Stomach smooth muscle (tissue), 2 donors: ENCODE results near the gene KDELR1.
"Not testable (repeated sequence)": the region's sequence is repeated elsewhere in the genome, so short reads cannot be mapped to it uniquely, and the experiment has no call there.

ENCODE experiments used
- H3K27ac ChIP-seq: one replicate; pipeline ENCODE4 v1.7.0; 2013; ENCODE audit warnings: mild to moderate bottlenecking, low read length, inconsistent platforms
- H3K27me3 ChIP-seq, 2 donors: one replicate each; pipeline ENCODE4 v1.7.0; 2013; ENCODE audit warnings: low read length in 2 of 2; ENCODE audit not compliant: insufficient read depth in 2 of 2, control insufficient read depth in 1 of 2
- H3K36me3 ChIP-seq, 2 donors: one replicate each; pipeline ENCODE4 v1.7.0; 2013; ENCODE audit warnings: low read length in 2 of 2; ENCODE audit not compliant: control insufficient read depth in 2 of 2, insufficient read depth in 2 of 2
- H3K4me1 ChIP-seq: one replicate; pipeline ENCODE4 v1.7.0; 2013; ENCODE audit warnings: low read length; ENCODE audit not compliant: control insufficient read depth, insufficient read depth
- H3K4me3 ChIP-seq, 2 donors: one replicate each; pipeline ENCODE4 v1.7.0; 2013; ENCODE audit warnings: low read length in 2 of 2
- H3K9ac ChIP-seq, 2 donors: one replicate each; pipeline ENCODE4 v1.7.0; 2013; ENCODE audit warnings: low read length in 2 of 2, mild to moderate bottlenecking in 1 of 2
- H3K9me3 ChIP-seq, 2 donors: one replicate each; pipeline ENCODE4 v1.7.0; 2013; ENCODE audit warnings: low read length in 2 of 2; ENCODE audit not compliant: control insufficient read depth in 2 of 2
- donor health status: healthy.
- donor health status: Pancreatic carcinoma.

KDELR1 gene

DNA sequence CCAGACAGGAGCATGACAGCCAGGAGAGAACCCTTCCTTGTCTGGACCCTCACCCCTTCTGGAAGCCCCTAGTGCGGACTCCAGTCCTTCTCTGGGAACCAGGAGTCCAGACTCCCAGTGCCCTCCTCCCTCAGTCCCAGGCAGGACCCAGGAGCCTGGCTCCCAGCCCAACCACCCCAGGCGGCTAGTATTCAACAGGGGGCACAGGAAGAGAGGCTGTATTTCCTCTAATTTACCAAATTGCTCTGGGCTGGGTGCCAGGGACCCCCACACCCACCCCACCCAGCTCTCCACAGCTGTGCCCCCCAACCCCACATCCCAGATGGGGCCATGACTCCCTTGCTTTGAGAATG is 5.4 kb upstream of the KDELR1 start:
- Histone ChIP-seq H3K27me3 (peaks cover 53 to 58% of the 10 kb centered on the region in 2 donors), H3K27ac (no peak overlapping the region), H3K4me1 (peaks cover 20% of the 10 kb centered on the region), H3K36me3 (no peaks in the 10 kb centered on the region), H3K4me3 (no peak overlapping the region), H3K9me3 (no peaks in the 10 kb centered on the region), H3K9ac (no peak overlapping the region)

DNA sequence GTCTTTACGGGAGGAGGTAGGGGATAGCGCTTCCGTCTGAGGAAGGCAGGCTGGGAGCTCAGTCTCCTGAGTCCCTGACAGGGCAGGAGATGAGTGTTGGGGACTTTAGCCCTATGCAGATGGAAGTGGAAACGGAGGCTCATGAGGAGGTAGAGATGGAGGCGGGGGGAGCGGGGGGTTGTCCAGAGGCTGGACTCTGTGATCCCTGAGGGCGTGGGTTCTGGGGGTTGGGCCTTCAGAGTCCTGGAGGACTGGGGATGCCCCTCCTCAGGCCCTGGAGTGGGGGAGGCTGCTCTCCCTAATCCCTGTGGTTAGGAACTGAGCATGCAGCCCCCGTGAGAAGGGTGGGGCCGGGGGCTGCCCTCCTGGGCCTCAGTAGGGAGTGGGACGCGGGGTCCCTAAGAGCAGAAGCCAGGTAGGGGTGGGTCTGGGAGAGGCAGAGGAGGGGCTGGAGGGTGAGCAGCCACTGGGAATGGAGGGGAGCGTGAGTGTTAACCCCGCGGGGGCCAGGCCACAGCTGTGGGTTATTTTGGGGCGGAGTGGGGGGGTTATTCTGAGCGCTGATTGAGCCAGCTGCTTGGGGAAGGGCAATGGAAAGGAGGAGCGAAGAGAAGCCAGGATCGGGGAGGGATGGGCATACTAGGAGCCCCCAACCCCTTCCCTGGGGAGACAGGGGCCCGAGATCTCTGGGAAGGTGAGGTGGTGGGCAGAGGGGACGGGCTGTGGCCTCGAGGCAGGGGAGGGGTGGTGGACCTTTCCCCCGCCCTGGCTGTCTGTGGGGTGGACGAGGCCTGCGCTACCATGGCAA is 4.9 kb upstream of the KDELR1 start:
- H3K4me3 ChIP-seq: no peak overlapping the region
- no peaks in the 10 kb centered on the region for H3K9me3 ChIP-seq
- no peaks in the 10 kb centered on the region for H3K36me3 ChIP-seq
- peaks cover 53 to 58% of the 10 kb centered on the region in 2 donors for H3K27me3 ChIP-seq
- no peak overlapping the region for H3K9ac ChIP-seq
- no peak overlapping the region for H3K27ac ChIP-seq
- H3K4me1 ChIP-seq: peaks cover 24% of the 10 kb centered on the region

DNA sequence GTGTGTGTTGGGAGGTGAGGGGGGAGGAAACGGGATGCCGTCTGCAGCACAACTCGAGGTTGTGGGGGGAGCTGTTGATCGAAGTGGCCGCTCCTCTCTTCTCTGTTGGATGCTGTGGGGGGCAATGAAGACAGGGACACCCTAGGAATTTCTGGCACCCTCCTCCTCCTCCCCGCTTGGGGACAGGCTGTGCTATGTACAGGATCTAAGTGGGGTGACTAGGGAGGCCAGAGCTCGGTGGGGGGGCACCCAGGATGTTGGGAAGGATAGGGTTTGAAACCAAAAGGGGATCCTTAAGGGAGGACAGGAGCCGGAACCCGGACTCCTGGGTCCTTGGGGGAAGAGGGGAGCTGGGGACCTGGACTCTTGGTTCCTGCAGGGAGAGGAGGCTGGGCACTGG is 4.1 kb upstream of the KDELR1 start:
- Histone ChIP-seq H3K36me3 (no peaks in the 10 kb centered on the region), H3K27me3 (peaks cover 53 to 58% of the 10 kb centered on the region in 2 donors), H3K9ac (no peak overlapping the region)

DNA sequence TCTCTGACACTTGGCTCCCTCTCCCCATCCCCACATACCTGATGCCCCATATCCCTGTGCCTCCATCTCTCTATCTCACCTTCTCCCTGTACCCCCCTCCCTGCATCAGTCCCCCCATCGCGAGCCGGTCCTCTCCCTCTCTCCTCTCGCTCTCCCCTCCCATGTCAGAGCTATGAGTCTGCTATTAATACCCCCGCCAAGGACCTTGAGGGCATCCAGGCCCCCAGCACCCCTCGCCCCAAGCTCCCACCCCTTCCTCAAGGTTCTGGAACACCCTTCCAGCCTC is 3.8 kb upstream of the KDELR1 start:
- Histone ChIP-seq H3K27ac (no peak overlapping the region), H3K4me1 (peaks cover 25% of the 10 kb centered on the region), H3K9ac (no peak overlapping the region), H3K4me3 (no peak overlapping the region), H3K36me3 (no peaks in the 10 kb centered on the region), H3K9me3 (no peaks in the 10 kb centered on the region), H3K27me3 (peaks cover 53 to 58% of the 10 kb centered on the region in 2 donors)

More for the DNA sequence above, 4.1 kb upstream of the KDELR1 start:
- no peaks in the 10 kb centered on the region for H3K9me3 ChIP-seq
- no peak overlapping the region for H3K4me3 ChIP-seq
- no peak overlapping the region for H3K27ac ChIP-seq
- H3K4me1 ChIP-seq: peaks cover 25% of the 10 kb centered on the region

DNA sequence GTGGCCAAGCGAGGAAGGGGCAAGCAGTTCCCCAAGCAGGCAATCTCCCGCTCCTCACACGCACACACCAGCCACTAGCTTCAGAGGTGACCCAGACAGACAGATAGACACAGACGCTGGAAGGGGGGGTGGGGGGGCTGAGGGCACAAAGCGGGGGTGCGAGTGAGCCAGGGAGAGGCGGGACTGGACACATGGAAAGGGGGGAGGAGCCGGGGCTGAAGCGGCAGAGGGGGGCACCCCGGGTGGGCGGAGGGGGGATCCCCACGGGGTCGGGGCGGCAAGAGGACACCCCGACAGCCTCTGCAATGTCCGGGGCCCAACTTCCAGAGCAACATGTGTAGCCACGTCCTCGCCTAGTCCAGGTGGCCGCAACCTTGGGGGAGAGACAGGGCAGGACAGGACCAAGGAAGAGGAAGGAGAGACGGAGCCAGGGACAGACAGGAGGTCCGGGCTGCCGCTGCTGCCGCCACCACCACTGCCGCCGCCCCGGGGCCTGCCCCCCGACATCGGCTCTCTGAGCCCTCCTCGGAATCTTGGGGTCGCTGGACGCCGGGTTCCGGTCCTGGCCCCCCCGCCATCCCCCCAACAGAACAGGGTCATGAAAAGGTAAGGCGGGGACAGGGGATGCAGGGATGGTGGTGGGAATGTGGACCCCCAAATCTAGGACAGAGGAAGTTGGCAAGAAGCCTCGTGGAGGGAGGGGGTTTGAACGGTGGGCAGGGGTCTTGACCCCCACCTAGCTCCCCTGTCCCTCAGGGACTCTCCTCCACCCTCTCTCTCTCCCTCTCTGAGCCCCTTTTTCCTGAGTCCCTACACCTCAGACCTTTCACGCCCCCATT is 3.2 kb upstream of the KDELR1 start:
- peaks cover 51 to 58% of the 10 kb centered on the region in 2 donors for H3K27me3 ChIP-seq
- H3K4me3 ChIP-seq: peak overlapping the region in 1 of 2 donors; percentile 4

DNA sequence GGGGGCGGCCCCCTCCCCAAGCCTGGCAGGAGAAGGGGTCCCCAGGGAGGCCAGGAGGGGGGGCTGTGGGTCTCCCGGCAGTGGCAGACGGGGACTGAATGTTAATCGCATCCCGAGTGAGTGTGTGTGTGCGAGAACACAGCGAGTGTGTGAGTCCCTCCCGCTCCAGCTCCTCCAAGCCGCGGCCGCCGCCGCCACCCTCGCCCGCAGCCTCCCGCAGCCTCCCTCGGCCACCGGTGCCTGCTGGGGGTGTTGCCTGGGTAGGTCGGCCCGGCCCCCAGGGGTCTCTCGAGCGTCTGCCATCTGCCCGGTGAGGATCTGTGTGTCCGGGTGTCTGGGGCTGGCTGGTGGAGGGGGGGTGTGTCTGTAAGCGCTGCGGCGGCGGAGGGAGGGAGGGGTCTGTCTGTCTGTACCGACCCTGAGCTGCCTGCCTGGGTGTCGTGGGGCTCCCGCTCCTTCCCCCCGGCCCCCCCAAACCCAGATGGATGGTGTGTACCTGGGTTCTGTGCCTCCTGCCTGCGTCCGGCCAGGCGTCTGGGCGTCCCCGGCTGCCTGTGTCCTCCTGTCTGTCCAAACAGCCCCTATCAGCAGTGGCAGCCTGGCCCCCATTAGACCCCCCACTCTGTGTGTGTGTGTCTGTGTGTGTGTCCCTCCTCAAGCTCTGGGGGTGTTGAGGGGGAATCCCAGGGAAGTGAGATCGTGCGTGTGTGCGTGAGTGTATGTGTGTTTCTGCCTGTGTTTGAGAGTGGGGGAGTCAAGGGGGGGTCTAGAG is 2.4 kb upstream of the KDELR1 start, which contains the start of gene GRIN2D:
TSS of gene GRIN2D (plus strand) at position 110 of the 772 bp plus-strand sequence. CDS start 4,725 bp downstream, outside the sequence.
- Histone ChIP-seq H3K27me3 (peaks cover 51 to 58% of the 10 kb centered on the region in 2 donors), H3K36me3 (peaks cover 0 to 4% of the 10 kb centered on the region in 2 donors), H3K27ac (no peak within 1 kb of the TSS), H3K4me1 (peaks cover 31% of the 10 kb centered on the region), H3K9me3 (no peaks in the 10 kb centered on the region), H3K9ac (no peak within 1 kb of the TSS), H3K4me3 (peak within 1 kb of the TSS; percentile 4 to 57)

More for the DNA sequence above, 3.2 kb upstream of the KDELR1 start:
- H3K36me3 ChIP-seq: no peaks in the 10 kb centered on the region
- no peak overlapping the region for H3K27ac ChIP-seq
- H3K4me1 ChIP-seq: peaks cover 28% of the 10 kb centered on the region
- no peak overlapping the region for H3K9ac ChIP-seq
- H3K9me3 ChIP-seq: no peaks in the 10 kb centered on the region

DNA sequence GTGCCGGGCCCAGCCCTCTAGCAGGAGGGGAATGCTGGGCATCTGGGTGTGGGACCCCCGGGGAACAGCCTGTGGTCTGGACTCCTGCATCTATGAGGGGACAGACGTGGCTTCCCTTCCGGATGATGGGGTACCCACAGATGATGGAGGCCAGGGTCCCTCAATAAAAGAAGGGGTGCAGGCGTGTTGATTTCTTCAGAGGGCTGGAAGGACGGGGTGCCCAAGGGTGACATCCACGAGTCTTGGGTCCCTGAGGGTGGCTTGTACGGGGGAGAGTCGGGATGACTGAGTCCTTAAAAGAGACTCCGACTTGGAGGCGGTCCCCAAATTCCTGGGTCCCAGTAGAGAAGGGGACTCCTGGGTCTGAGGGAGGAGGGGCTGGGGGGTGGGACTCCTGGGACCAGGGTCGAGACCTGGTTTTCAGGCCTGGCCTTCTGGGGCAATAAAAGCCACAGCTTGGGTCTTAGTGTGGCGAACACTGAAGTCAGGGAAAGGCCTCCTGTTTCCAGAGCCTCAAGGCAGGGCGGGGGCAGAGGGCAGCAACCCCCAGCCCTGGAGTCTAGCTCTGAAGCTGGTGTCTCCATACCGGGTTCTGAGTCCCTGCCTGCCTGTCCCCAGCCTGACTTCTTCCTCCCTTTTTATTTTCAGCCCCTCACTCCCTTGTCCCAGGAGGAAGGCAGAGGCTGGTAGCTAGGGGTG is 1.7 kb upstream of the KDELR1 start:
- H3K9me3 ChIP-seq: no peaks in the 10 kb centered on the region
- H3K27me3 ChIP-seq: peaks cover 51 to 56% of the 10 kb centered on the region in 2 donors
- H3K27ac ChIP-seq: no peak overlapping the region

DNA sequence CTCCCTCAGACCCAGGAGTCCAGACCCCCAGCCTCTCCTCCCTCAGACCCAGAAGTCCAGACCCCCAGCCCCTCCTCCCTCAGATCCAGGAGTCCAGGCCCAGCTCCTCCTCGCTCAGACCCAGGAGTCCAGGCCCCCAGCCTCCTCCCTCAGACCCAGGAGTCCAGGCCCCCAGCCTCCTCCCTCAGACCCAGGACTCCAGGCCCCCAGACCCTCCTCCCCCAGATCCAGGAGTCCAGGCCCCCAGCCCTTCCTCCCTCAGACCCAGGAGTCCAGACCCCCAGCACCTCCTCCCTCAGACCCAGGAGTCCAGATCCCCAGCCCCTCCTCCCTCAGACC is 624 bp upstream of the KDELR1 start:
- not testable (repeated sequence) for H3K27ac ChIP-seq, H3K9me3 ChIP-seq, H3K9ac ChIP-seq
- Histone ChIP-seq H3K36me3 (peaks cover 10% of the 10 kb centered on the region in 2 donors), H3K4me1 (peaks cover 29% of the 10 kb centered on the region), H3K4me3 (peak overlapping the region in 1 of 2 donors; percentile 98), H3K27me3 (peaks cover 40 to 45% of the 10 kb centered on the region in 2 donors)

More for the DNA sequence above, 1.7 kb upstream of the KDELR1 start:
- no peak overlapping the region for H3K4me3 ChIP-seq
- H3K4me1 ChIP-seq: peaks cover 29% of the 10 kb centered on the region
- no peak overlapping the region for H3K9ac ChIP-seq
- peaks cover 2 to 6% of the 10 kb centered on the region in 2 donors for H3K36me3 ChIP-seq

DNA sequence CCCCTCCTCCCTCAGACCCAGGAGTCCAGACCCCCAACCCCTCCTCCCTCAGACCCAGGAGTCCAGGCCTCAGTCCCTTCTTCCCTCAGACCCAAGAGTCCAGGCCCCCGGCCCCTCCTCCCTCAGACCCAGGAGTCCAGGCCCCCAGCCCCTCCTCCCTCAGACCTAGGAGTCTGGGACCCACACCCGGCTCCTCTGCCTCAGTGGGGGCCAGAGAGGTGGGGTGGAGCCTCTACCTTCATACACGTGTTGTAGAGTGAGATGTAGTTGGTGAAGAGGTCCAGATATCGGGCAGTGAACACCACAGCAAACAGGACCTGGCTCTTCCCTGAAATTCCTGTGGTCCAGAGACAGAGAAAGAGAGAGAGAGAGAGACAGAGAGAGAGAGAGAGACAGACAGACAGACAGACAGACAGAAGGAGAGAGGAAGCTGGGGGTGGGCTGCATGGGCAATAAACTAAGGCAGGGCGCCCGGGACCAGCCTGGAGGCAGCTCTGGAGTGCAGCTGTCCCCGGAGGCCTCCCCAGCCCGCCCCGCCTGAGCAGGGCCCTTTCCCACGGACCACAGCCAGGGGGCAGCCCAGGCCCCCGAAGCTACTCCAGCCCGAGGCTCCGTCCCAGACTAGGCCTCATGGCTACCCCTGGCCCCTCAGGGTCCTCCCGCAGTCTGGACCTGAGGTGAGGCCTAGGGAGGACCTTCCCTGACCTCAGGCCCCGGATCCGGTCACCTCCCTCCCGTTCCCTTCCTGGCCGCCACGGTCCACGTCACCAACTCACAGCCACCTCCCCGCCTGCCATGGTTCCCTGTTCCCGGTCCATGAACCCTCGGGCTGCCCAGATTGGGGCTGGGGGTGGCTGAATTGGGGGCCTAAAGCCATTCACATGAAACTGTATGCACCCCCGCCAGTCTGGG is 907 bp downstream of the KDELR1 start:
- H3K9ac ChIP-seq: peak overlapping the region; percentile 96 to 98
- peaks cover 25 to 30% of the 10 kb centered on the region in 2 donors for H3K27me3 ChIP-seq
- H3K9me3 ChIP-seq: no peaks in the 10 kb centered on the region
- H3K27ac ChIP-seq: peak overlapping the region; percentile 85
- H3K36me3 ChIP-seq: peaks cover 16% of the 10 kb centered on the region in 2 donors
- H3K4me3 ChIP-seq: peak overlapping the region; percentile 85 to 98
- peaks cover 29% of the 10 kb centered on the region for H3K4me1 ChIP-seq
